NCI-H446 (cell line): ENCODE measurements around the gene B3GALNT1.
"Not testable (repeated sequence)": the region's sequence is repeated elsewhere in the genome, so short reads cannot be mapped to it uniquely, and the experiment has no call there.

Source experiments
- DNase-seq, 2 experiments: peaks; one replicate each; lab custom pipeline; 2025; lab: John Stamatoyannopoulos, UW

The B3GALNT1 gene

DNA sequence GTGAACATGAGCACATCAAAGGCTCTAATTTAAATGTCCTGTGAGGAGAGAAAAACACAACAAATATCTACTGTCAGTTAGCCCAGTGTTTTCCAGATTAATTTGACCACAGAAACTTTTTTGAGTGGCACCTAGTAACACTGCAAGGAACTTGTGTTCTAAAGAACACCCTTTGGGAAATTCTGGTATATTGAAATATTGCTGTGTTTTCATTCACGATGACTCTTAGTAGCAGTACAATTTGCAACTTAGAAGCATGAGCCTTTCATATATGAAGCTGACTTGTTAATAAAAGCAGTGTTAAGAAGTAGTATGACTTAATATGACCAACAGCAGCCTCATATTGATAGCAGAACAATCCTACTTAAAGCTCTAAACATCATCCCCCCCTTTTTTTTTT lies 32.0 kb downstream of the B3GALNT1 start:
- no peak for DNase-seq

DNA sequence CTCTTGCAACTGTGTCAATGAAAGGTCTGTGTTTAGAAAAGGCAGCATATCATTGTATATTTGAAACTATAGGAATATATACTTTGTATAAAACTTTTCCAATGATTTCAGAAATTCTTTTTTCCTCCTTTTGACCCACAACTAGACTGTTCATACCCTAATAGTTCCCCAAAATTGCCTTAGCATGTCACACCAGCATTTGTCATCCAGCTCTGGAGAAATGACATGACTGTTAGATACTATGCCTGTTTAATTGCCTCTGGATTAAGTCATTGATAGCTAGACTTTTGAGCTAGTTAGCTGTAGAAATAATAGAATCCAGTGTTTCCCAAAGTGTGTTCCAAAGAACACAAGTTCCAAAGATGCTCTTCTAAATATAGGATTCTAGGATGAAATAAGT lies 32.4 kb downstream of the B3GALNT1 start:
- no peak for DNase-seq

DNA sequence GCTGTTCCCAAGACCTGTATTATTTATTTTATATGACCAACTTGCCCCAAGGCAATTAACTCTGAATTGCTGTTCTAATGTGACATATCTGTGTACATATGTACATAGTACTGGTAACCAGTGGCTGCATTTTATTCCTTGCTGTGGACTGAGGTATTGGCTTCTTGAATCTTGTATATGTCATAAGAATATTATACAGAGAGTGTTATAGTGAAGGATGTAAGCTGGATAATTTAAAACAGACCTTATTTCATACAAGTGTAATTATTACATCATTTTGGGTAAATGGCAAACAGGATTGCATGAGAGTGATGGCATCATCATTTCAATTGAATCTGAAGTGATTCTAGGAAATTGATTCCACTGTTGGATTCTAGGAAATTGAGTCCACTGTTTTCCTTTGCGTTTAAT lies 32.9 kb downstream of the B3GALNT1 start:
- DNase-seq, result no peak

DNA sequence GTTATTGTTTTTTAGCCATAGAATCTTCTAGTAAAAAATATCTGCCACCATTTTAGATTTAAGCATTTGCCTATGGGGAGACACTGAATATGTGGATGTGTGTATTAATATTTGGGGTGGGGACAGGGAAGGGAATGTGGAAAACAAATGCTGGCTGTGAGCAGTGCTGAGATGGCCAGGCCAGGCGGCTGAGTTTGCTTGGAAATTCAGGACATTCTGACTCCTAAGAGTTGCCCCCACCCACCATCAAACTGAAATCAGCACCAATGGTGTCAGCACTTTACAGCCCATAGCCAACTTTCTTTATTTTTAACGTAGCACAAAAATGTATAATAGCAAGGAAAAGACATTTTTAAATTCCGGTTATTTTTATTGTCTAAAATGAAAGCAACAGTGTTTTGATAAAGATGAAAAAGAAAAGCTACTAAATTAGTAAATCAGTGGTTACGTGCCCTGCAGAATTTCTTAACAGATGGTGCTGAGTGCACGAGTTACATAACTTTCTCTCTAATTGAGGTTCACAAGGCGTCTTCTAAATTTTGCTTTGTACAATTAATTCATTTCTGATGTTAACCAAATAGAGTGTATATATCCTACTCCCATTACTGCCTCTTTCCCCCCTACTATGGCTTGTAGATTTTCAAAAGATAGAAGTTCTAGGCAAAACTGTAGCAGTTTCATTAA lies 34.0 kb downstream of the B3GALNT1 start:
- DNase-seq, result peak in 1 of 2 experiments; percentile 28

DNA sequence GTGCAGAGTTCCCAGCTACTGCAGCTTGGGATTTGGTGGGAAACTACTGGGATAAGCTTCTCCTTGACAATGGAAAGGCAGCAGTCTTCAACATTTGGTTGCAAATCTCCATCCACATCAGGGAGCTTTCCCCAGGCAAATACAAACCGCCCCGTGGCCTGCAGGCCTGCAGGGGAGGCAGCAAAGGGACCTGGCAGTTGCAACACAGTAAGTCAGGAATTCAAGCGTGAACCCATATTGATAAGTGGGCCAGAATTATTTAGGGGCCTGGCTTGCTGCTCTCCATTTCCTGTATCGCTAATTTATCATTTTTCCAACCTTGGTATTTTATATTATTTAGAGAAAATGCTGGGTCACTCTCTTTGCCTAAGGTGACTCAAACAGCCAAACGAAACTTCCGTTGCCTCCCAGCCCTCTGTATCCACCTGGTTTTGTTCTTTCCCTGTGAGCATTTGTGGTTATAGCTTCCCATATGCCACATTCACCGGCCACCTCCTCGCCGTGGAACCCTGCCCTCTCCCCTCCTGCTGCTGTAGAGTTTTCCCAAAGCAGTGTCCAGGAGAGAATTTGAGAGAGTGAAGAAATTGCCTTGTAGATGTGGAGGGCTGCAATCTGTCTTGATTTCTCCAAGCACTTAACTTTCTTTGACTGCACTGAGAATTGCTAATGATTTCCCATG lies 34.8 kb downstream of the B3GALNT1 start:
- DNase-seq, result peak; percentile 46 to 72

DNA sequence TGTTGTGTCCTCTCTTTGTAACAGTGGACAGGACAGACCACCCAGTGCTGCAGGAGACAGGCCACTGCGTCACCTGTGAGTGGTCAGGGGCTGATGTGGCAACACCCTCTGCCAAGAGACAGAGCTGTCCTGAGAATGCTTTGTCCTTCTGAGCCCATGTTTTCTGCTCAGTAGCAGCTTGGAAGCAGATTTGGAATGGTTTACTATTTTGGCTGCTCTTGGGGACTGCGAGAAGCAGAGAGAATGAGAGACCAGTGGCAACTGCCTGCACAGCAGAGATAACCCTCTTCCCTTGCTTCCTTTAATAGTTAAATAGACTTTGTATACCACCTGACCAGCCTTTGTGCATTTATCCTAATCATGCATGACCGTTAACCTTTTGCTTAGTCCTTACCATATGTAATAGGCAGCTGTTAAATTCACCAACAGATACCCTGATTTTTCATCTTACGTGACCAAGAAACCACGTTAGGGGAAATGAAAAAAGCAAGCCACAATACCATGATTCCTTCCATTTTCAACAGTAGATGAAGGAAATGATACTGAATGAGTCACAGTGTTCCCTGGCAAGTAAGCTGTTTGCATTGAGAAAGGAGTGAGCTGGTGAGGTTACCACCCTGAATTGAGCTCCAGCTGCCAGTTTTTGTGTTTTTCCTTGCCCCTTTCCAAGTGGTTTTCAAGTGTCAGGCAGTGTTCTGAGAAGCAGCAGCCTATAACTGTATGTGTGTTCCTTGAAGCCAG lies 35.5 kb downstream of the B3GALNT1 start:
- DNase-seq, result peak; percentile 63 to 80

DNA sequence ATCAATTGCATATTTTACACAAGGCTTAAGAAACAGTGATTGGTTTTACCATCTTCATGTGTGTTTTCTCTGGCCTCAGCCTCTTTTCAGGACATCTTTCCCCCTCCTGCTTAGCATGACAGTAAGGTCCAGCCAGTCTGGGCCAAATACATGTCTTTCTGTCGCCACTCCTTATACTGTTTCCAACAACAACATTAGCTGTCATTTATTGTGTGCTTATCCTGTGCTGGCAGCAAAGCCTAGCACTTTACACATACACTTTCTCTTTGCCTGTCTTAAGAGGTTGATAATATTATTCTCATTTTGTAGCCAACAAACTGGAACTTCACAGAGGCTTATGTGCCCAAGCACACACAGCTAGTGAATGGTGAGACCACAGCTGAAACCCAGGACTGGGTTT lies 37.8 kb downstream of the B3GALNT1 start:
- DNase-seq, result no peak

DNA sequence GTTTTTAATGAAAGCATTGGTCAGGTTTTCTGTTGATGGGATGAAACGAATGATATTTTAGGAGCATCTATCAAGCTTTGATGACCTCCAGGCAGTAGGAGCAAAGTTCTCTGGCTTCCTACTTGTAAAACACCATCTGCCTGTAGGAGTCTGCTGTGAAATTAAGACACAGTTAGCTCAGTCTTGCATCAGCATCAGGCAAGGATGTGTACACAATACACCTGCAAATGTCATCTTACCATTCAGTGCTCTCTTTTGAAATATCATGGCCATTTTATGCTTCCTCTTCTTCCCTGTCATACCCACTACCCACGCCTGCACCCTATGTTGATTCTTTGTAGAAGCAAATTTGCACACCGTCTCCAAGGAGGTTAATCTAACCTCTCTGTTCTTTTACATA lies 38.2 kb downstream of the B3GALNT1 start:
- no peak for DNase-seq

DNA sequence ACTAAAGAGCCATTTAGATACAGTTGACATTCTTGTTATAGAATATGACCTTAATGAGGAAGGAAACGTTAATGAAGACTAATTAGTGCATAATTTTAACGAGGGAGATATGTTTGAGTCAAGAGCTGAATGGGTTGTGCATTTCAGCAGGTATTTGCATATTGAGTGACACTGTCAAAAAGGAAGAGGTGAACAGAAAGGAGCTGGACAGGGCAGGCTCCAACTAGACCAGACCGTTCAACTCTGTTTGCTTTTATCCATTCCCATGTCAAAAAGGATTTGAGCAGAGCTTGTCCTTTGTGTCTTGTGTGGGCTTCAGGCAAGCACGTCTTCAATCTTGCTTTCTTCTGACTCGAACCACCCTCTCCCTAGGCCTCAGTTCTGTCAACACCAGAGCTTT lies 40.7 kb downstream of the B3GALNT1 start:
- no peak for DNase-seq

DNA sequence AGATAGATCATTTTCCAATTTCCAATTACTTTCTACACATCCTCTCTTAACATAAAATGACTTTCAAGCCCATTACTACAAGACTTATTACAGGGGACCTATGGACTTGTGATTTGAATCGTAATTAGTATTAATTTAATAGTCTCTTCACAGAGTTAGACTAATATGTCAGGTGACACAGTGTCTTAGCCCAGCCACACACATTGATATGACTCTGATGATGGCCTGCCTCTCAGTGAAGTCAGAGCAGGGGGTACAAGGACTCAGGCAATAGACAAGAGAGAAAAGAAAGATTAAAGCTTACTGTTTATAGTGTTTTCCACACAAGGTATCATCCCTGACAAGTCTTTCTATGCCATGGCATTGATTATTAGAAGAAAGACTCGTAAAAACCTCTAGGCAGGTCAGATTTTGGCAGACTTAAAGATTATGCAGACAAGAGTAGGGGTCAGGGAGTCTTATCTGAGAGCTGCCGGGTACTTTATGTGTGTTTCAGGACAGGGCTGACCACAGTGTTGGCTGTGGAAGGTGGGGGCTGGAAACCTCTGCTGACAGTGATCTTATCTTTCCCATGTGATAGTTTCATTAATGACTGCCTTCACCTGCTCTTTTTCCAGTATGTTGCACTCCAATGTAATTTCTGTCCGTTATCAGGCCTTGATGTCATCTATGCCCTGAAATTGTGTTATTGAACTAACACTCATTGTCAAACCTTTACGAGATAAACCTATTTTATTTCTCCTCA lies 50.1 kb downstream of the B3GALNT1 start:
- DNase-seq, result no peak

DNA sequence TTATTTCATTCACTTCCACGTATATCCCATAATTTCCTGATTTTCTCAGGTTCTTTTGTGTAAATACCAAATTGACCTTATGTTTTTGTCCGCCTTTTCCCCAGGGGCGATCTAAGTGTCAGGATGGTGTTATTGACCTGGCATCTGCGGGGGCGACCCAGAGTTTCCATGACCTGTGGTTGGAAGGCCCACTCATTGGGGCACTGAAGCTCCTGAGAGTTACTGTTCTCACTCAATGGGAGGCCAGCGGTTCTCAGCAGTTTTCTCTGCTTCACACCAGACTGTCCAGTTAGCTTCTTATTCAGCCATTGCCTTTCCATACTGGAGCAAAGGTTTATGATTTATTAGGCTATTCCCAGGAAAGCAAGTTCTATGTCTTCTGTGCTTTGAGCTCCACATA lies 53.3 kb downstream of the B3GALNT1 start:
- no peak for DNase-seq

DNA sequence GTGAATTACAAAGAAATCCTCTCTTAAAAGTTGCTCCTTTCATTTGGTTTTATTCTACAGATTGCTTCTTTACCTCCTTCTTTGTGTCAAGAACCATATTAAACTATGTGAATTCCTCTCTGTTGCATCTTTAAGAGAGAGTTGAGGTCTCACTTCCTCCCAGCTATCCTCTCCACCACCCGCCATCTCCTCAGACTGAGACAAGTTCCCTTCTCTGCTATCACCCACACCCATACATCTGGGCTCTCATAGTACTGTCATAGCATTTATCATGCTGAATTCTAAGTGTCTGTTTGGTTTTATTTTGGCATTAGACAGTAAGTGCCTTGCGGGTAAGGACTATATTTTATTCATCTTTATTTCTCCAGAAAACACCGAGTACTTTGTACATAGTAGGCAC lies 54.2 kb downstream of the B3GALNT1 start:
- DNase-seq, result no peak

DNA sequence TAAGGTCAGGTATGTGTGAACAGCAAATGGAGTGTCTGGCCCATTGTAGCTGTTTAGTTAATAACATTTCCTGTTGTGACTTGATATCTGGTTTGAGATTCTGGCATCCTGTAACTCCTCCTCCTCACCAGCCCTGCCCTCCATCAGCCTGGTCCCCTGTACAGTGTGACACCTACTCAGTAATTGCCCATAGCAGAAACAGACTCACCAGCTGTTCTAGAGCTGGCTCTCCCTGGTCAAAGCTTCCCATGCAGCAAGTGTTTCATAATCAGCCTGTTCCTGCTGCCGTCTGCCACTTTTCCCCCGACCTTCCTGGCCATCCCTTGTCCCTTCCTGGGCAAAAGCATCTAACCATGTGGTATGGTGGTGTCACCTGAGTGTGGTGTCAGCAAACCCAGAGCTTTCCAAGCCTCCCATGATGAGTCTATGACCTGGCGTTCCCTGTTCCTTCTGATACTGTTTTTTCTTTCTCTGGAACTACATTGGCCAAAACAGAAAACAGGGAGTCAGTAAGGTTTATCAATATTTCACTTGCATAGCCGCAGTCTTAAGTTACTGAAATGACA lies 55.4 kb downstream of the B3GALNT1 start:
- no peak for DNase-seq

DNA sequence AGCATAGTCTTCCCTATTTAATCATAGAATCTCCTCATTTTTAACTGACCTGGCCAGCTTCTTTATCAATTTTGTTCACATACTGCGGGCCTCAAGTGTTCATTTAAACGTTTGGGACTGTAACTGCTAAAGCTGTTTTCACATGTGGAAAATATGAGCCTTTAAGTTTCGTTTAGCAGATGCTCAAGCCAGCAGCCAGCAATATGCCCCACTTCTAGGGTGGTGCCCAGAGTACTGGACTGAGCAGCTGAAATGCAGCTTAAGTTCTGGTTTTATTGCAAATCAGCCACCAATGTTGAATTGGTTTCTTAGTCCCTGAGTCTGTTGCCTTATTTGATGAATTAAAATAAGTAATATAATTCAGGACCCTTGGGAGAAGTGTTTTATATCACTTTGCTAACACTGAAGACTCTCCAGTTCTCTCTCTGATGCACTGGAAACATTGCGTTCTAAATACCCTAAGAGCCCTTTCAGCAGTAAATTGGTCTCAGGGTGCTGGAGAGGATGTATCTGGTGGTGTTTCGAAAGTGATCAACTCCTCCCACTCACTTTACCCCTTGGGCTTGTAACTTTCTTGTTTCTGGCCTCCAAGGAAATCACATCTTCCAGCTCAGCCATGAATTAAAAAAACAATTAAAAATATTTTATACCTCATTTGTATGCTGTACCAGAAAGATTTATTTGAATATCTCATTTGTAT lies 61.7 kb downstream of the B3GALNT1 start:
- no peak for DNase-seq

DNA sequence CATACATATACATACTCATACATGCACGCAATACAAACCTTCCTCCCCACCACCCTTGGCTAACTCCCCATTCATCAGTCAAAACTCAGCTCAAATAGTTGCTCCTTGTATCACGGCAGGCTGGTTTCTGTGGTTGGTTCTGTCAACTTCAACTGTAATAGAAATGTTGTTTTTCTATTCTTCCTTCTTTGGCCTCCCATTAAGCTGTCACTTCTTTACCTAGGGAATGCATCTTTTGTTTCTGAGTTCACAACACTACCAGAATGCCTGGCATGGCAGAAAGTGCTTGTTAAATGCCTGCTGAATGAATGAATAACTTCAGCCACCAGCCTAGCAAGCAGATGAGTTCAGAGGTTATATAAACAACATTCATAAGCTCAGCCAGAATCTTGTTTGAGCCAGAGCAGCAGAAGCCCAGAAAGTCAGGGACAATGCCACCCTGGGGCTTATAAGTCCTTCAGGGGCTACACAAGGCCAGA lies 63.1 kb downstream of the B3GALNT1 start:
- no peak for DNase-seq

DNA sequence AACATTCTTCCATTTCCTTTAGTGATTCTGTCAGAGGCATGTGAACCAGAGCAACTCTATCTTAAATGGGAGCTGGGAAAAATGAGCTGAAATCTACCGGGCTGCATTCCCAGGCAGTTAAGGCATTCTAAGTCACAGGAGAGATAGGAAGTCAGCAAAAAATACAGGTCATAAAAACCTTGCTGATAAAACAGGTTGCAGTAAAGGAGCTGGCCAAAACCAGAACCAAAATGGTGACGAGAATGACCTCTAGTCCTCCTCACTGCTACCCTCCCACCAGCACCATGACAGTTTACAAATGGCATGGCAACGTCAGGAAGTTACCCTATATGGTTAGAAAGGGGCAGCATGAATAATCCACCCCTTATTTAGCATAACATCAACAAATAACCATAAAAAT lies 66.4 kb downstream of the B3GALNT1 start:
- no peak for DNase-seq

DNA sequence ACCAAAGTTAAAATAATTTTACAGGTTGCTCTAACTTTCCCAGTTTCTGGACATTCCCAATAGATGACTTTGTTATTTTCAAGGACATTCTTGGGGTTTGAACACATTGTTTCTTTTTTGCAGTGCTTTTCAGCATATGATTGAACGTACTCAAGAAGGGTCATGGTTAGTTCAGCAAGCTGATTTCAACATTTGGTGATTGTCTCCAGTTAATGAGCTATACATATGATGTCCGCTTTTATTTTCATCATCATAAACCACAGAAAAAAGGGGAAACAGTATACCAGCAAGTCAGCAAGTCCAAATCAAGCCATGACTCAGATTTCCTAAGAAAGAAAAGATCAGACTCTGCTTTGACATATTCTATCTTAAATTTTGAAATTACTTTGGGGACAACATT lies 69.4 kb downstream of the B3GALNT1 start:
- DNase-seq, result no peak

DNA sequence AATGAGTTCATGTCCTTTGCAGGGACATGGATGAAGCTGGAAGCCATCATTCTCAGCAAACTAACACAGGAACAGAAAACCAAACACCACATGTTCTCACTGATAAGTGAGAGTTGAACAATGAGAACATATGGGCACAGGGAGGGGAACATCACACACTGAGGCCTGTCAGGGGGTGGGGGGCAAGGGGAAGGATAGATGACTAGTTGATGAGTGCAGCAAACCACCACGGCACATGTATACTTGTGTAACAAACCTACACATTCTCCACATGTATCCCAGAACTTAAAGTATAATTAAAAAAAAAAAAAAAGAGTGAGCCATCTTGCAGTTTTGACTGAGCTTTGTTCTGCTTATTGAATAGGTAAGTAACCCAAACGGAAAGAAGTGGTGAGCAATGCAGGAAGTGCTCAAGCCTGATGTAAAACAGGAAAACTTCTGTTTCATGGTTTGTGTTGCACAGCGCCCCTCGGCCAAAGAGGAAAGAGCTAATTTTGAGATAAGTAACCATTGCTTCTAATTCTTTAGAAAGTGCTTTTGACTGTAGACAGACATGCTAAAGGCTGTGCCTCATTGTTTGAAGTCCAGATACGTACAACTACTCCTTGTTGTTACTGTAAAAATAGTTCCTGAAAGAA lies 70.1 kb downstream of the B3GALNT1 start:
- not testable (repeated sequence) for DNase-seq
